ENCODE results near the gene CMTR1.
"Not testable (repeated sequence)": the region's sequence is repeated elsewhere in the genome, so short reads cannot be mapped to it uniquely, and the experiment has no call there.

The CMTR1 gene

DNA sequence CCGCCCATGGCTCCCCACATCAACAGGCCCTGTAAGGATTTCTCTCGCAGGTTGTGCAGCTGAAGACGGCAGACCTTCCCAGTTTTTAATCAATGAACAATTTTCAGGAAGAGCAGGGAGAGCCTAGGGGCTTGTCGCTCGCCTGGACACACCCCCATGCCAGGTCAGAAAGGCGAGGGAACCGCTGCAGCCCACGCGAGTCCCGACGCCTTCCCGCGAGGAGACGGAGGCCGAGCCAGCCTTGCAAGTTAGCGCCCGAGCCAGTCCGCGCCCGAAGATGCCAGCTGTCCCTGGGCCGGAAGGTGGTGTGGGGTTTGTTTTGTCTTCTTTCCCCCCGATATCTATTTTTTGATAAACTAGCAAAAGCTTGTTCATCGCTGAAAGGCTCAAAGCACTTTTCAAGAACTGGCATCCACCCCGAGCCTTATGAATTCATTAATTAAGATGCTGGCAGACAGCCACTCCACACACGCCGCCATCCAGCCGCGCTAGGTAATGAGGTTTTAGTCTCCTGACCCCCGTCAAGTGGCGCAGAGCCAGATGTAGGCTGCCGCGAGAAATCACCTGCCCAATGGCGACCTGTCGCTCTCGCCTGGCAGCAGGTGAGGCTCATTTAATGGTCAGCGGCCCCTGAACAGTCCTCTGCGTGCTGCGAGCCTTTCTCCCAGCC is 60.1 kb downstream of the CMTR1 start:
- DNase-seq (ENCODE audit: low spot score), result no peak

DNA sequence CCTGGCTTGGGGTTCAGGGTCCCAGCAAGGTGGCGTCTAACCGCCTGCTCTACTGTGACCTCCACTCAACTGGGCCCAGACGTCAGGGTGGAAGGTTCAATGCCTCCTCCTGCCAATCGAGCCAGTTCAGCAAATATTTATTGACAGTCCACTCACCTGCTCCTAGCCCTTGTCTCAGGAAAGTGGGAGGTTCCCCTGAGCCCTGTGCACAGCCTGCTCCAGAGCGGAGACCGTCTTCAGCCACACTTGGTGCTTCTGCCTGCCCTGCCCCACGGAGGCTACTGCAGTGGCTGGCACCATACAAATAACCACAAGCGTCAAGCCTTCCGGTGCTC is 60.6 kb downstream of the CMTR1 start:
- DNase-seq (ENCODE audit: low spot score), result no peak

- no peak for DNase-seq (ENCODE audit: low spot score)
Observed at GRCh38 chr6:37495244-37495934, 62.4 kb downstream of the CMTR1 start.

DNA sequence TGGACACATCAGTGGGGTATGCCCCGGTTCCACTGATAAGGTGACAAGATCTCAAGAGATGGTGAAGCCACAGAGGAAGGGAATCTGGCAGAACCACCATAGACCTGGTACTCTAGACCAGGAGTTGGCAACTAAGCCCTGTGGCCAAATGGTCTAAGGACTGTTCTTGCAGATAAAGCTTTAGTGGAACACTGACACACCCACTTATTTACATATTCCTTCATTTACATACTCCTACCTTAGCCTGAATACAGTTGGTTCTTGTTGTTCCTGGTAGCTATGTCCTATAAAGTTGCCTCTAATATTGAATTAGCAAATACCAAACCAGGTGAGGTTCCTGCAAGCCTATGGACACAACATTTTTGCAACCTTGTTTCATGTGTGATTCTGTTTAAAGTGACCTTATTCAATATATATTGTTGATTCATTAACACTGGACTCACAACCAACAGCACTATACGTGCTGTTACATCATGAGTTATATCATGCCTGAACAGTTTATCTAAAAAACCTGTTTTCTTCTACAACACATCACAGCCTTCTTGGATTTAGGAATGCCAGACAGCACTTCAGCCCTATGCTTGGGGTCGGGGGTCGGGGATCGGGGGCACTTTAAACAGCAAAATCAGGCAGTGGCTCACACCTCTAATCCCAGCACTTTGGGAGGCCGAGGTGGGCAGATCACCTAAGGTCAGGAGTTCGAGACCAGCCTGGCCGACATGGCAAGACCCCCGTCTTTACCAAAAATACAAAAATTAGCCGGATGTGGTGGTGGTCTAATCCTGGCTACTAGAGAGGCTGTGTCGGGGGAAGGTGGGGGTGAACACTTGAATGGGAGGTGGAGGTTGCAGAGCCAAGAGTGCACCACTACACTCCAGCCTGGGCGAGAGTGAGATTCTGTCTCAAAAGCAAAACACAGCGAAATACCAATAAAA is 64.2 kb downstream of the CMTR1 start:
- no peak for DNase-seq (ENCODE audit: low spot score)

GRCh38 chr6:37499433-37500293 is 66.6 kb downstream of the CMTR1 start, which contains the start of gene CCDC167:
Gene CCDC167, minus strand, starts transcription at chr6:37499893. Its CDS starts 30 bp downstream, at chr6:37499863.
- DNase-seq (ENCODE audit: low spot score), result peak; percentile 95

DNA sequence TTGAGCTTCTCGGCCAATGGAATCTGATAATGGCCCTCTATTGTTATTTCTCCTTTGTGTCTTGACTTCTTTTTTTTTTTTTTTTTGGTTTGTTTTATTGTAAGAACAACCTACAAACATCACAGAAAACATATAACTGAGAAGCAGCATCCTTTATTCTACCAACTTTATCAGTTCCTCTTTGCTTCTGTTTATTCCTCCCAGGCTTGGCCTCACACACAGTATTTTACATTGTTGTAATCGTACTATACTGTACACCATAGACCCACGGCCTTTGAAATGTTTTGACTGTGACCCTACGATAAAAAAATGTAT is 67.2 kb downstream of the CMTR1 start:
- no peak for DNase-seq (ENCODE audit: low spot score)

DNA sequence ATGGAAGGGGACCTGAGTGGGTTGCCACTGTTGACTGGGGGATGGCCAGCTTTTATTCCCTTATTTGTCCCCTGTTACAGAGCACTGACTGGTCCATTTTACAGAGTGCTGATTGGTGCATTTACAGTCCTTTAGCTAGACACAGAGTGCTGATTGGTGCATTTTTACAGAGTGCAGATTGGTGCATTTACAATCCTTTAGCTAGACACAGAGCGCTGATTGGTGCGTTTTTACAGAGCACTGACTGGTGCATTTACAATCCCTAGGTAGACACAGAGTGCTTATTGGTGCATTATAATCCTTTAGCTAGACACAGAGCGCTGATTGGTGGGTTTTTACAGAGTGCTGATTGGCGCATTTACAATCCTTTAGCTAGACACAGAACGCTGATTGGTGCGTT is 67.9 kb downstream of the CMTR1 start:
- DNase-seq (ENCODE audit: low spot score), result not testable (repeated sequence)

DNA sequence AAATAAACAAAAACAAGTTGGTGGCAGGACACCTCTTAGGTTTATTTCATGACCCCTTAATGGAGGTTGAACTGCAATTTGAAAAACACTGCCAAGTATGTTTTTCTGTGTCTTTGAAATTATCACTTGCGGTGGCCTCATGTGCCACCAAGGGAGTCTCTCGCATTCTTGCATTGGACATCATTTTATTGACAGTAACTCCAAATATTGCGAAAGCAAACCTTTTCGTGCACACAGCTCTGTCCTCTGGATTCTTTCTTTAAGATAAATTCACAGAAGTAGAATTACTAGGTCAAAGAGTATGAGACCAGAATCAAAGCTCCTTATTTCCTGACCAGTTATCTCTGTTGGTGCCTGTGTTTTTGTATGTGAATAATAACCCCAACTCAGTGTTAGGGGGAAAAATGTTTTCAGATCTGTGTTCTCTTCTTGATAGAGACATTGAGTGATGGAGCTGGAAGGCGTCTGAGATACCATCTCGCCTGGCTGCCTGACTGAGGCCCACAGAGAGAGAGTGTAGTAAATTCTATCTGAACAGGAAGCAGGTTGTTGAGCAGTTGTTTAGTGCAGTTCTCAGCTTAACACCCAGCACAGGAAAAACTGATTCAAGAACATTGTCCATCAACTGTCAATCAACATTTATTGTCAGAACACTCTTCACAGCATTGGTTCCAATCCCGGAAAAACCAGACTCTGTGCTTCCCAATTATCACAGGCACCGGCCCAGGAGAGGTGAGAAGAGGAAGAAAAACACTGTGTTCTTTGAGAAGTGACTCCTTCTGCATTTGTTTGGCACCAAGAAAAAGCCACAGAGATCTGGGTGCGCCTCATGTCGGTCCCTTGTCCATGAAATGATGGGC is 68.8 kb downstream of the CMTR1 start:
- DNase-seq (ENCODE audit: low spot score), result no peak

DNA sequence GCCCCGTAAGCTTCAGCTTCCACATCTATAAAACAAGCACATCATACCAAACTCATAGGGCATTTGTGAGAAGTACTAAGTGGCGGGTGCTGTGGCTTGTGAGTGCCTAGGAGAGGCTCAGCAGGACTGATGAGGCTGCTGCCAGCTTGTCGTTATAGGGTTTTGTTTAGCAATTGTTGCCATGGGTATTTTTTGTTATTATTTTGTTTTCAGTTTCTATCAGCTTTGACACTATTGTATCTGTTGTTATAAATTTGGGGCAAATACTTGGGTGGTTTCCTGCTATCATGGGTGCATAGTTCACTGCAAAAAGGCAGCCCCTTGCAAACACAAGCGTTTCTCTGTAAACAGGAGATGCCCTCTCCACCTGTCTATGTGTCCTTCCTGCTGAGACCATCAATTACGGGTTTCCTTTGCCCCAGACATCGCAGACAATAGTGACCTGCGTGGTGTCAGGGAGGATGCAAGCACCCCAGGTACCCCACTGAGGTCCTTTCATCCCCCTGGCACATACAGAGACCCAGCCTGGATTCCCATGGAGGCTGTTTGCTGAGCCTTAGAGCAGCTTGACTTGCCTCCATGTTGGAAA is 69.8 kb downstream of the CMTR1 start:
- no peak for DNase-seq (ENCODE audit: low spot score)

DNA sequence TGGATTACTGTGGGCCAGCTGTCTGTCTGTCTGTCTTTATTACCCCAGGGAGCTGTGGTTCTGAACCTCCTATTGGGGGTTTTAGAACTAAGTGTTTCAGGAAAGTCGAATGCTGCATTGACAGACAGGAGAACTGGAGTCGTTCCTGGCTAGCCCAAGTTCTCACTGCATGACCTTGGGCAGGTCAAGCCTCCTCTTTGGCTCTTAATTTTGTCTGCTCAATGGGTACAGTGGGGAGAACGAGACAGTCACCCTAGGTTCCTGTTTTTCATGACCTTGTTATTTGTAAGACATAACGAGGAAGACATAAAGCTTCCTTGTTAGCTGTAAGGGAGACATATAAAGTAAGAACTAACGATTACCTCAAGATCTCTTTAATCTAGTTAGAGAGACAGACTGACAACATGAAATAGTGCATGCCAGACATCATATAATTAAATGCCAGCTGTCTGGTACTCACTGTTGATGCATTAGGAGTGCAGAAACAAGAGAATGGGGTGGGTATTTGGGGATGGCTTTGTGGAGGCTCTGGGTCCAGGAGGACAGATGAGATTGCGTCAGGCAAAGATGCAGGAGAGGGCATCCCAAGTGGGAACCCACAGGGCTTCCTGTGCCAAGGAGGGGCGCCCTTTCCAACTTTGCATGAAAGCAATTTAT is 70.4 kb downstream of the CMTR1 start:
- no peak for DNase-seq (ENCODE audit: low spot score)

DNA sequence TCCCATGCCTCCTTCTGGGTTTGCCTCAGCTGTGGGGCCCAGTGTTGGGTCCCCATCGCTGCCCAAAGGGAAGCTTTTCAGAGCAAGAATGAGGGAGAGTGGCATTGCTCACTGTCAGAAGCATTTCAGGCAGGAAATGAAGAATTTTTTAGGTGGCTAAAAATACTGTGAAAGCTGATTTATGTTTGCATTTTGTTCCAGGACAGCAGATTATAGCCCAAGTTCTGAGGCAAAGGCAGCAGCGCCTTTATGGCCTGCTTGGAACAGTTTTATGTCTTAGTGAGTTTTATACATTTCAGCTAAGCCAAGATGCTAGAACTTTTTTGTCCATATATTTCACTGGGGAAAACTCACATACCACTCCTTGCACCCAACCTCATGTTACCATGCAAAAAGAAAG is 71.0 kb downstream of the CMTR1 start:
- no peak for DNase-seq (ENCODE audit: low spot score)

- DNase-seq (ENCODE audit: low spot score), result no peak
Observed at GRCh38 chr6:37506479-37506878, 73.5 kb downstream of the CMTR1 start.

GRCh38 chr6:37507077-37507476 is 74.1 kb downstream of the CMTR1 start:
- no peak for DNase-seq (ENCODE audit: low spot score)

DNA sequence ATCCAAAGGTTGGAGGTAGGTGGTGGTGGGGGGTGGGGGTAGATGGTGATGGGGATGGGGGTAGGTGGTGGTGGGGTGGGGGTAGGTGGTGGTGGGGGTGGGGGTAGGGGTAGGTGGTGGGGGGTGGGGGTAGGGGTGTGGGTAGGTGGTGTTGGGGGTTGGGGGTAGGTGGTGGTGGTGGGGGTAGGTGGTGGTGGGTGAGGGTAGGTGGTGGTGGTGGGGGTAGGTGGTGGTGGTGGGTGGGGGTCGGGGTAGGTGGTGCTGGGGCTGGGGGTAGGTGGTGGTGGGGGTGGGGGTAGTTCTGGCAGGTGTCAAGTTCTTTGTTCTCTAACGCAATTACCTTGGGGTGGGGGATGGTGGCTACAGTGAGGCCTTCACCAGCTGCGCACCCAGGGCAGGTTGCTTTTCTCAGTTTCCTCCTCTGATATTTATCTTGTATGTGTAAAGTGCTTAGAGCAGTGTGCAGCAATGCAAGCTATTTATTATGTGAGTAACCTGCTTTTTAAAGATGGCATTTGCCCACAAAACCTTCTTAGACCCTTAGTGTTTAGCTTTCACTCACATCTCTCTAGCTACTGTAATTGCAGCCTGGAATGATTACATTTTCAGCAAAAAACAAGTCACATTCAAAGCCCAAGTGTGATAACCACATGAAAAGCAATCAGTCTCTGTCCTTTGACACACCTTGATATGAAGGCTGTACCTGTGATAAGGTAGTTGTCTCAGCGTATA is 74.8 kb downstream of the CMTR1 start:
- no peak for DNase-seq (ENCODE audit: low spot score)

GRCh38 chr6:37511201-37511600 is 78.2 kb downstream of the CMTR1 start:
- no peak for DNase-seq (ENCODE audit: low spot score)

DNA sequence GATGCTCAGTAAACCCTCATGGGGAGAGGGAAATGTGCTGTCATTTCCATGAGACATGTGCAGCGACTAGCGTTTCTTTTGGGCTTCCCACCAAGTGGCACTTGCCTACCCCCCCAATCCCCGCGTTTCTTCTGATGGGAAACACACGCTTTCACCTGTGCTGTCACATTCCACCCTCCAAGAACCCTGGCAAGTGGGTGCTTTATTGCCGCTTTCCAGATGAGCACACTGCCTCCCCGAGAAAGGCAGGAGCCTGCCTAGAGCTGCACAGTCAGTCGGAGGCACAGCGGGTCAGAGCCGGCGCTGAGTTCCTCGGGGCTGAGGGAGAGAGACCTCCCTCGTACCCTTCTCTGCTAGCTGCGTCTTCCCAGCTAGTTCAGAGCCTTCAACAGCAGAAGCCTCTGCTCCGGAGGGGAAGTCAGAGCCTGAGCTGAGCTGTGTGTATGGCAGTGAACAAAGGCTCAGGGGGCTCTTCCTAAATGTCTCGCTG is 78.9 kb downstream of the CMTR1 start:
- DNase-seq (ENCODE audit: low spot score), result no peak

- no peak for DNase-seq (ENCODE audit: low spot score)
Observed at GRCh38 chr6:37512400-37513011, 79.5 kb downstream of the CMTR1 start.

DNA sequence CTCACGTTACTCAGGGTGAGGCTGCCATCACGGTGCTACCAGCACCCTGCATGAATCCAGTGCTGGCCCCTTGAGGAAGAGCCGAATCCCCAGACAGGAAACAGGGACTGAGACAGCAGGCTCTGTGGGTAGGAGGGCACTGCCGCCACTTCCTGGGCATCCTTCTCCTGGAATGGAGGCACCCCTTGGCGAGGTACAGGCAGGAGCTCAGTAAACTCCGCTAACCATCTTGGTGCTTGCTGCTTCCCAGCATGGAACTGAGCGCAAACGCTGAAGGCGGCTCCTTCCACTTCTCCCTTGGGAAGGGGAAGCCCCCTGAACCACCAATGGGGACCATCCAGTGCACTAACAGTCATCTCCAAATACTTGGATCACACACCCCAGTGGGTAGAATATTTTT is 80.1 kb downstream of the CMTR1 start:
- DNase-seq (ENCODE audit: low spot score), result no peak

DNA sequence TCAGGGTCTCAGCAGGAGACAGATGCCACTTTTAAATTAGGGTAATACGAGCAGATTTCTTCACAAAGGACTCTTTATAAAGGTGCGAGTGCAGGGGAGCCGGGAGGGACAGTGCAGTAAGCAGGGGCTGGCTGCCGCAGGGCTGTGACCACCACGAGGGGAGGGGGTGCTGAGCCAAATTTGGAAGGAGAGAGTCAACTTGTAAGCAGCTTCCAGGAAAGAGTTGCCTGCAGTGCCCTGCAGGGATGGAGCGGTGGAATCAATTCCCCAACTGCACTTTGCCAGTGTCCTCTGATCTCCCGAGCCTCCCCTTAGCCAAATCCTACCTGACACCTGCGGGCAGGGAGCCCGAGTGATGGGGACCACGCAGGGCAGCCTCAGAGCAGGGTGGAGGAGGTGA is 80.6 kb downstream of the CMTR1 start:
- no peak for DNase-seq (ENCODE audit: low spot score)
